K562 (cell line): ENCODE results near the gene MPHOSPH10. TPM values are rescaled to one million over a fixed set of nuclear protein-coding genes. Genes with fewer than 3 reads are reported as not detected.
A peak's percentile ranks its signal among the peaks of the same experiment; 100 is the strongest.

Experiments
- CGGBP1 ChIP-seq: fragments of 250-450 bp; sonication (Bioruptor Pico); IDR thresholded peaks from 2 replicates; pipeline ENCODE4 v1.9.0; 2021; ENCODE audit warnings: mild to moderate bottlenecking
- DLX4 ChIP-seq: fragments of 250-450 bp; sonication (Bioruptor Pico); IDR thresholded peaks from 2 replicates; pipeline ENCODE4 v1.6.1; 2021; ENCODE audit warnings: mild to moderate bottlenecking
- E2F3 ChIP-seq: fragments of 250-450 bp; sonication (Bioruptor Pico); IDR thresholded peaks from 2 replicates; pipeline ENCODE4 v1.4.0; 2020; ENCODE audit warnings: mild to moderate bottlenecking
- FOXA3 ChIP-seq, 2 experiments: fragments of 450-650 bp in 1 of 2; sonication (generic) in 1 of 2; formaldehyde crosslinking; IDR thresholded peaks in 1 of 2; conservative IDR thresholded peaks in 1 of 2; 2 replicates each; pipeline versions ENCODE4 v1.4.0 to v1.8.0; 2020 to 2022; ENCODE audit warnings: mild to moderate bottlenecking in 2 of 2, missing genetic modification reagents in 1 of 2
- HNRNPH1 ChIP-seq: fragments of 200-400 bp; formaldehyde crosslinking; optimal IDR thresholded peaks from 2 replicates; pipeline ENCODE3; 2017; ENCODE audit warnings: low read depth, mild to moderate bottlenecking, low read length, moderate library complexity
- ILF3 ChIP-seq: fragments of 450-650 bp; IDR thresholded peaks from 2 replicates; pipeline ENCODE4 v1.6.1; 2018; ENCODE audit warnings: antibody characterized with exemption, mild to moderate bottlenecking, moderate library complexity, borderline replicate concordance
- SP2 ChIP-seq: IDR thresholded peaks from 2 replicates; pipeline ENCODE4 v1.6.1; 2011; ENCODE audit warnings: mild to moderate bottlenecking, low read depth, low read length, moderate library complexity; ENCODE audit not compliant: poor library complexity, severe bottlenecking; ENCODE audit errors: extremely low read depth
- SREBF2 ChIP-seq: sonication (generic); formaldehyde crosslinking; IDR thresholded peaks from 2 replicates; pipeline ENCODE4 v1.4.0; 2020; ENCODE audit warnings: mild to moderate bottlenecking, missing genetic modification reagents
- TCF7 ChIP-seq: sonication (generic); IDR thresholded peaks from 2 replicates; pipeline ENCODE4 v1.6.1; 2016; ENCODE audit warnings: antibody characterized with exemption, borderline replicate concordance
- USF1 ChIP-seq: sonication (generic); formaldehyde crosslinking; IDR thresholded peaks from 2 replicates; pipeline ENCODE4 v1.9.0; 2022; ENCODE audit warnings: mild to moderate bottlenecking, missing genetic modification reagents
- ZC3H11A ChIP-seq: IDR thresholded peaks from 2 replicates; pipeline ENCODE4 v1.6.1; 2012; ENCODE audit warnings: low read depth, low read length, improper control_type of control experiment
- ZC3H4 ChIP-seq: sonication (generic); formaldehyde crosslinking; IDR thresholded peaks from 2 replicates; pipeline ENCODE4 v1.9.0; 2021; ENCODE audit warnings: missing genetic modification reagents, borderline replicate concordance
- ZNF277 ChIP-seq: fragments of 250-450 bp; sonication (Bioruptor Pico); IDR thresholded peaks from 2 replicates; pipeline ENCODE4 v1.8.0; 2022; ENCODE audit warnings: inconsistent platforms, mild to moderate bottlenecking, moderate library complexity, borderline replicate concordance
- ZNF407 ChIP-seq: fragments of 450-650 bp; IDR thresholded peaks from 2 replicates; pipeline ENCODE4 v1.6.1; 2016; ENCODE audit warnings: low read depth
- ZNF507 ChIP-seq: conservative IDR thresholded peaks from 2 replicates; pipeline ENCODE4 v1.6.1; 2017; ENCODE audit warnings: missing genetic modification characterization, missing compliant biosample characterization
- ZNF586 ChIP-seq: fragments of 450-650 bp; formaldehyde crosslinking; conservative IDR thresholded peaks from 2 replicates; pipeline ENCODE4 v1.4.0; 2020; ENCODE audit warnings: mild to moderate bottlenecking, moderate library complexity
- polyA plus RNA-seq, 8 experiments: library from polyadenylated mRNA; depleted of rRNA in 4 of 8; stranded (reverse) in 5 of 8; unstranded in 3 of 8; fragments of >200 nt; fragmentation: Nextera tagmentation in 2 of 8; fragmentation: Illumina TruSeq in 1 of 8; extraction: Ambion mirVana in 2 of 8; extraction: Trizol in 1 of 8; gene quantifications; 2 replicates each; pipeline versions ENCODE4 v1.2.1 to v1.2.3, GENCODE V29; 2011 to 2014; ENCODE audit warnings: inconsistent platforms in 1 of 8, missing spikeins in 1 of 8
- total RNA-seq, 7 experiments: library from RNA; depleted of rRNA in 6 of 7; stranded (reverse); fragments of >200 nt in 6 of 7; fragmentation: Illumina TruSeq in 2 of 7; extraction: Trizol in 2 of 7; gene quantifications; 2 replicates each; pipeline versions ENCODE4 v1.2.1 to v1.2.3, GENCODE V29; 2011 to 2021; ENCODE audit warnings: low replicate concordance in 1 of 7

The MPHOSPH10 gene
- total and polyA plus RNA-seq, 9 of the 15 experiments (the other 6 are each of a cell fraction or from before 2014, with no cell fraction given) = 36.8 to 83.7 (median 58.5) TPM

GRCh38 chr2:71130152-71130904, at the start of gene MPHOSPH10, which contains the start of gene MCEE (continued):
- TF ChIP-seq ZNF407 (no peak), TCF7 (peak; percentile 26; the same call in 1 of the 2 replicates), HNRNPH1 (no peak), E2F3 (CRISPR knock-in tag) (no peak), SREBF2 (0 out of 2 replicates have a peak, but pooled peaks have one; percentile 89), CGGBP1 (CRISPR knock-in tag) (peak; percentile 47; the same call in 1 of the 2 replicates), DLX4 (CRISPR knock-in tag) (no peak), ZC3H4 (CRISPR knock-in tag) (no peak), SP2 (no peak), USF1 (no peak), ZC3H11A (peak; percentile 98), ILF3 (no peak), ZNF586 (CRISPR knock-in tag) (no peak), ZNF507 (tag) (no peak), FOXA3 (CRISPR knock-in tag; conservative IDR thresholded peaks at IDR 0.05 in 1 of 2, IDR thresholded peaks at IDR 0.05 in 1 of 2) (no peak), ZNF277 (CRISPR knock-in tag) (no peak)
